Measurements from ENCODE around the gene NQO1. TPM values are rescaled to one million over a fixed set of nuclear protein-coding genes. Genes with fewer than 3 reads are reported as not detected.

Gene NQO1
- total and polyA plus RNA-seq, 2 of the 13 experiments (the other 11 are each of a cell fraction or from before 2014, with no cell fraction given) = 464 to 1,060 TPM

DNA sequence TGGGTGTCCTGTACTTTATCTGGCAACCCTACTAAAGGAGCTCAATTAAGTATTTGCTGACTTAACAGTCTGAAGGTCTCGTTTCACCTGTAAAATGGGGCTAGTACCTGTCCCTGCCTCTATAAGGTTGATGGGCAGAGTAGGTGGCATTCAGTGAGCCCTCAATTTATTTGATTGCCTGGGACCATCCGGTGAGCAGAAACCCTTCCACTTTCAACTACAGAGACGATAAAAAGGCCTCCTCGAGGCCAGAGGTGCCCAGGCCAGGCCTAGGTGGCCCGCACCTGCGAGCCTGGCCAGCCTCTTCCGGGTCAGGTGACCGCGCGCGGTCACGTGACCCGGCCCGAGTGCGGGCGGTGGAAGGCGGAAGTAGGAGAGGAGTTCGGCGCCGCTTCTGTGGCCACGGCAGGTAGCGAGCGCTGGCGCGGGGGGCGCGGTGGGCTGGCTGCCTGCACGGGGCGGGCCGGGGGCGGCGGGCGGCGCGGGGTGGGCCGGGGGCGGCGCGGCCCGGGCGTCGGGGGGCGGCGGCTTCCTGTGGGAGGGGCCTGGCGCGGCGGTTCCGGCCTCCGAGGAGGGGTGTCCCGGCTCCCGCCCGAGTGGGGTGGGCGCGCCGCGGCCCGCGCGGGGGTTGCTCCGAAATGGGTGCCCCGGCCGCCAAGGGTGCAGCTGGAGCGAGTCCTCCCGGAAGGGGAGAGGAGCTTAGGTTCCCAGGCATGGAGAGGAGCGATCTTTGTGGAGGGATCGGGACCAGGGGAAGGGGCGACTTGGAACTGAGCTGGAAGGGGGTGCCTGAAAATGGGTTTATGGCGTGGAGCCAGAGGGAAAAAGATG, 35.8 kb upstream of the NQO1 start, which contains the start of gene WWP2 (continued):
- TF ChIP-seq ZNF766 (CRISPR knock-in tag; IDR thresholded peaks at IDR 0.05; ENCODE audit: borderline replicate concordance) = 0 out of 2 replicates have a peak, but pooled peaks have one; percentile 3
- no peak; the same call in 1 of the 2 replicates for TF ChIP-seq NR2F2 (IDR thresholded peaks at IDR 0.05; ENCODE audit: borderline replicate concordance, low read depth)
- TF ChIP-seq, protein P1, sequence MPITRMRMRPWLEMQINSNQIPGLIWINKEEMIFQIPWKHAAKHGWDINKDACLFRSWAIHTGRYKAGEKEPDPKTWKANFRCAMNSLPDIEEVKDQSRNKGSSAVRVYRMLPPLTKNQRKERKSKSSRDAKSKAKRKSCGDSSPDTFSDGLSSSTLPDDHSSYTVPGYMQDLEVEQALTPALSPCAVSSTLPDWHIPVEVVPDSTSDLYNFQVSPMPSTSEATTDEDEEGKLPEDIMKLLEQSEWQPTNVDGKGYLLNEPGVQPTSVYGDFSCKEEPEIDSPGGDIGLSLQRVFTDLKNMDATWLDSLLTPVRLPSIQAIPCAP (CRISPR knock-in tag; IDR thresholded peaks at IDR 0.05; ENCODE audit: low read depth) = no peak
- no peak for TF ChIP-seq POLR2AphosphoS2 (IDR thresholded peaks at IDR 0.05; ENCODE audit: low read depth, low read length)
- peak; percentile 74 for TF ChIP-seq ZNF331 (CRISPR knock-in tag; IDR thresholded peaks at IDR 0.05)
- TF ChIP-seq, protein P2, sequence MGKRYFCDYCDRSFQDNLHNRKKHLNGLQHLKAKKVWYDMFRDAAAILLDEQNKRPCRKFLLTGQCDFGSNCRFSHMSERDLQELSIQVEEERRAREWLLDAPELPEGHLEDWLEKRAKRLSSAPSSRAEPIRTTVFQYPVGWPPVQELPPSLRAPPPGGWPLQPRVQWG (CRISPR knock-in tag; IDR thresholded peaks at IDR 0.05; ENCODE audit: borderline replicate concordance, low read depth) = no peak
- peak; percentile 59; the same call in 1 of the 2 replicates for TF ChIP-seq ZNF350 (CRISPR knock-in tag; IDR thresholded peaks at IDR 0.05; ENCODE audit: borderline replicate concordance, low read depth)
- TF ChIP-seq, protein P3, sequence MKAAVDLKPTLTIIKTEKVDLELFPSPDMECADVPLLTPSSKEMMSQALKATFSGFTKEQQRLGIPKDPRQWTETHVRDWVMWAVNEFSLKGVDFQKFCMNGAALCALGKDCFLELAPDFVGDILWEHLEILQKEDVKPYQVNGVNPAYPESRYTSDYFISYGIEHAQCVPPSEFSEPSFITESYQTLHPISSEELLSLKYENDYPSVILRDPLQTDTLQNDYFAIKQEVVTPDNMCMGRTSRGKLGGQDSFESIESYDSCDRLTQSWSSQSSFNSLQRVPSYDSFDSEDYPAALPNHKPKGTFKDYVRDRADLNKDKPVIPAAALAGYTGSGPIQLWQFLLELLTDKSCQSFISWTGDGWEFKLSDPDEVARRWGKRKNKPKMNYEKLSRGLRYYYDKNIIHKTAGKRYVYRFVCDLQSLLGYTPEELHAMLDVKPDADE (CRISPR knock-in tag; IDR thresholded peaks at IDR 0.05) = no peak
- TF ChIP-seq, protein P4, sequence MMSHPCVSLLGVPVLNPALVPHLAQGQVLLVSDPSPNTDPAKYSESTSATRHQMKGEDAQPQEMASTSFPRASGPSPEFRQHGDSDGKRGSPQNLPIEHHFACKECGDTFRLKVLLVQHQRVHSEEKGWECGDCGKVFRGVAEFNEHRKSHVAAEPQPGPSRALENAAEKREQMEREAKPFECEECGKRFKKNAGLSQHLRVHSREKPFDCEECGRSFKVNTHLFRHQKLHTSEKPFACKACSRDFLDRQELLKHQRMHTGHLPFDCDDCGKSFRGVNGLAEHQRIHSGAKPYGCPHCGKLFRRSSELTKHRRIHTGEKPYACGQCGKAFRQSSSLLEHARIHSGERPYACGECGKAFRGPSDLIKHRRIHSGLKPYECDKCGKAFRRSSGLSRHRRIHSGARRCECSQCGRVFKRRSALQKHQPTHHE (CRISPR knock-in tag; IDR thresholded peaks at IDR 0.05; ENCODE audit: borderline replicate concordance) = no peak
- no peak for TF ChIP-seq ZNF296 (CRISPR knock-in tag; conservative IDR thresholded peaks at IDR 0.05)
- TF ChIP-seq, protein P5, sequence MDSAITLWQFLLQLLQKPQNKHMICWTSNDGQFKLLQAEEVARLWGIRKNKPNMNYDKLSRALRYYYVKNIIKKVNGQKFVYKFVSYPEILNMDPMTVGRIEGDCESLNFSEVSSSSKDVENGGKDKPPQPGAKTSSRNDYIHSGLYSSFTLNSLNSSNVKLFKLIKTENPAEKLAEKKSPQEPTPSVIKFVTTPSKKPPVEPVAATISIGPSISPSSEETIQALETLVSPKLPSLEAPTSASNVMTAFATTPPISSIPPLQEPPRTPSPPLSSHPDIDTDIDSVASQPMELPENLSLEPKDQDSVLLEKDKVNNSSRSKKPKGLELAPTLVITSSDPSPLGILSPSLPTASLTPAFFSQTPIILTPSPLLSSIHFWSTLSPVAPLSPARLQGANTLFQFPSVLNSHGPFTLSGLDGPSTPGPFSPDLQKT (CRISPR knock-in tag; IDR thresholded peaks at IDR 0.05; ENCODE audit: borderline replicate concordance) = no peak
- no peak for TF ChIP-seq MEF2D (CRISPR knock-in tag; IDR thresholded peaks at IDR 0.05)
- TF ChIP-seq ZNF720 (CRISPR knock-in tag; IDR thresholded peaks at IDR 0.05) = no peak
- TF ChIP-seq, protein P6, sequence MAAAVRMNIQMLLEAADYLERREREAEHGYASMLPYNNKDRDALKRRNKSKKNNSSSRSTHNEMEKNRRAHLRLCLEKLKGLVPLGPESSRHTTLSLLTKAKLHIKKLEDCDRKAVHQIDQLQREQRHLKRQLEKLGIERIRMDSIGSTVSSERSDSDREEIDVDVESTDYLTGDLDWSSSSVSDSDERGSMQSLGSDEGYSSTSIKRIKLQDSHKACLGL (CRISPR knock-in tag; IDR thresholded peaks at IDR 0.05) = peak; percentile 66; the same call in 1 of the 2 replicates
- TF ChIP-seq, protein P7, sequence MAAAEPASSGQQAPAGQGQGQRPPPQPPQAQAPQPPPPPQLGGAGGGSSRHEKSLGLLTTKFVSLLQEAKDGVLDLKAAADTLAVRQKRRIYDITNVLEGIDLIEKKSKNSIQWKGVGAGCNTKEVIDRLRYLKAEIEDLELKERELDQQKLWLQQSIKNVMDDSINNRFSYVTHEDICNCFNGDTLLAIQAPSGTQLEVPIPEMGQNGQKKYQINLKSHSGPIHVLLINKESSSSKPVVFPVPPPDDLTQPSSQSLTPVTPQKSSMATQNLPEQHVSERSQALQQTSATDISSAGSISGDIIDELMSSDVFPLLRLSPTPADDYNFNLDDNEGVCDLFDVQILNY (CRISPR knock-in tag; conservative IDR thresholded peaks at IDR 0.05) = 0 out of 2 replicates have a peak, but pooled peaks have one; percentile 34
- TF ChIP-seq ZNF232 (CRISPR knock-in tag; IDR thresholded peaks at IDR 0.05; ENCODE audit: borderline replicate concordance) = no peak; the same call in 1 of the 2 replicates
- no peak for TF ChIP-seq JUN (CRISPR knock-in tag; IDR thresholded peaks at IDR 0.05)
- TF ChIP-seq TAF15 (IDR thresholded peaks at IDR 0.05; ENCODE audit: low read depth, low read length, poor library complexity, severe bottlenecking) = no peak
- TF ChIP-seq EEA1 (CRISPR knock-in tag; IDR thresholded peaks at IDR 0.05; ENCODE audit: borderline replicate concordance) = 0 out of 2 replicates have a peak, but pooled peaks have one; percentile 33

Data from HepG2 (cell line).